SK-N-SH (cell line): Measurements from ENCODE around the gene CD59. TPM values are rescaled to one million over a fixed set of nuclear protein-coding genes. Genes with fewer than 3 reads are reported as not detected.

ENCODE experiments used
- CTCF ChIA-PET: fragments of 300-600, 350-600 bp; formaldehyde crosslinking; extraction: SDS; loops from one replicate; lab custom pipeline; 2021; lab: Yijun Ruan, JAX
- POLR2A ChIA-PET: fragments of 350-600 bp; sonication (Branson Sonifier 250); formaldehyde crosslinking; extraction: SDS; loops from one replicate; lab custom pipeline; 2020; ENCODE audit warnings: antibody characterized with exemption, inconsistent platforms; lab: Yijun Ruan, JAX
- DNase-seq: peaks from one replicate; pipeline ENCODE4 v3.0.0; 2012
- H2AFZ ChIP-seq: fragments of 200-600 bp; sonication (generic); 2 replicates; pipeline ENCODE4 v1.8.1; 2016; ENCODE audit warnings: antibody characterized with exemption, mild to moderate bottlenecking, low read depth
- H3F3A ChIP-seq: fragments of 200-600 bp; sonication (generic); replicated peaks from 2 replicates; pipeline ENCODE3; 2016; ENCODE audit warnings: antibody characterized with exemption, mild to moderate bottlenecking; ENCODE audit not compliant: insufficient read depth
- H3K27ac ChIP-seq, 2 experiments: fragments of 200-500 bp in 1 of 2; fragments of 200-600 bp in 1 of 2; sonication (Bioruptor generic) in 1 of 2; sonication (generic), shearing (Covaris generic) in 1 of 2; 2 replicates each; pipeline versions ENCODE4 v1.5.1 to v1.6.1; 2014 to 2016; ENCODE audit warnings: low read depth in 2 of 2, inconsistent platforms in 1 of 2, low read length in 1 of 2, mild to moderate bottlenecking in 1 of 2, mixed read lengths in 1 of 2
- H3K27me3 ChIP-seq: fragments of 200-600 bp; sonication (generic), shearing (Covaris generic); 2 replicates; pipeline ENCODE4 v1.6.1; 2016; ENCODE audit warnings: mixed run types; ENCODE audit not compliant: insufficient read depth
- H3K36me3 ChIP-seq, 2 experiments: fragments of 200-500 bp in 1 of 2; fragments of 200-600 bp in 1 of 2; sonication (Bioruptor generic) in 1 of 2; sonication (generic) in 1 of 2; replicated peaks in 1 of 2; 2 replicates each; pipeline versions ENCODE3 to v1.5.1; 2014 to 2016; ENCODE audit warnings: low read length in 1 of 2, mild to moderate bottlenecking in 1 of 2; ENCODE audit not compliant: insufficient read depth in 2 of 2, control insufficient read depth in 1 of 2
- H3K4me1 ChIP-seq, 2 experiments: fragments of 200-500 bp in 1 of 2; fragments of 200-600 bp in 1 of 2; sonication (Bioruptor generic) in 1 of 2; sonication (generic), shearing (Covaris generic) in 1 of 2; 2 replicates each; pipeline versions ENCODE4 v1.5.1 to v1.6.1; 2014 to 2016; ENCODE audit warnings: low read depth in 1 of 2, low read length in 1 of 2, mixed run types in 1 of 2; ENCODE audit not compliant: insufficient read depth in 2 of 2, control insufficient read depth in 1 of 2
- H3K4me2 ChIP-seq: fragments of 200-600 bp; sonication (generic), shearing (Covaris generic); 2 replicates; pipeline ENCODE4 v1.6.1; 2017; ENCODE audit warnings: mixed run types
- H3K4me3 ChIP-seq, 2 experiments: fragments of 200-500 bp in 1 of 2; fragments of 200-600 bp in 1 of 2; sonication (Bioruptor generic) in 1 of 2; sonication (generic), shearing (Covaris generic) in 1 of 2; 2 replicates each; pipeline versions ENCODE4 v1.5.1 to v1.8.1; 2014 to 2016; ENCODE audit warnings: low read depth in 2 of 2, inconsistent platforms in 1 of 2, low read length in 1 of 2, mild to moderate bottlenecking in 1 of 2, mixed read lengths in 1 of 2, moderate library complexity in 1 of 2
- H3K79me2 ChIP-seq: fragments of 200-600 bp; sonication (generic); 2 replicates; pipeline ENCODE4 v1.8.1; 2017; ENCODE audit warnings: mild to moderate bottlenecking; ENCODE audit not compliant: insufficient read depth
- H3K9ac ChIP-seq: fragments of 200-600 bp; sonication (generic); 2 replicates; pipeline ENCODE4 v1.6.1; 2017; ENCODE audit warnings: mixed run types
- H3K9me2 ChIP-seq: fragments of 200-600 bp; sonication (generic); 2 replicates; pipeline ENCODE4 v1.6.1; 2017; ENCODE audit warnings: mixed run types
- H3K9me3 ChIP-seq: fragments of 200-600 bp; sonication (generic); 2 replicates; pipeline ENCODE4 v1.6.1; 2017; ENCODE audit warnings: mixed run types, mild to moderate bottlenecking, moderate library complexity
- H4K20me1 ChIP-seq: fragments of 200-600 bp; sonication (generic); 2 replicates; pipeline ENCODE4 v1.6.1; 2017; ENCODE audit warnings: mild to moderate bottlenecking, mixed run types; ENCODE audit not compliant: insufficient read depth
- EP300 ChIP-seq, 2 experiments: IDR thresholded peaks; 2 replicates each; pipeline versions ENCODE4 v1.4.0 to v1.6.1; 2012; ENCODE audit warnings: borderline replicate concordance in 1 of 2, low read depth in 1 of 2, low read length in 1 of 2
- FOXJ3 ChIP-seq: sonication (generic); formaldehyde crosslinking; IDR thresholded peaks from 2 replicates; pipeline ENCODE4 v1.5.1; 2020; ENCODE audit warnings: mild to moderate bottlenecking, missing genetic modification reagents
- GABPA ChIP-seq: IDR thresholded peaks from 2 replicates; pipeline ENCODE4 v1.4.0; 2012; ENCODE audit warnings: low read depth, mild to moderate bottlenecking
- GATA2 ChIP-seq: sonication (generic); formaldehyde crosslinking; IDR thresholded peaks from 2 replicates; pipeline ENCODE4 v1.5.0; 2020; ENCODE audit warnings: mild to moderate bottlenecking, missing genetic modification reagents
- RFX5 ChIP-seq: IDR thresholded peaks from 2 replicates; pipeline ENCODE4 v1.6.1; 2012; ENCODE audit warnings: mild to moderate bottlenecking, improper control_type of control experiment, low read length
- SIN3A ChIP-seq: IDR thresholded peaks from 2 replicates; pipeline ENCODE4 v1.6.1; 2012; ENCODE audit warnings: low read depth, mild to moderate bottlenecking, low read length, moderate library complexity, borderline replicate concordance
- TEAD4 ChIP-seq: IDR thresholded peaks from 2 replicates; pipeline ENCODE4 v1.4.0; 2012; ENCODE audit warnings: mild to moderate bottlenecking, borderline replicate concordance; ENCODE audit not compliant: insufficient read depth
- YY1 ChIP-seq: IDR thresholded peaks from 2 replicates; pipeline ENCODE4 v1.4.0; 2012; ENCODE audit warnings: low read depth, mild to moderate bottlenecking
- WGBS: methylation state at CpG from one replicate; pipeline ENCODE4 v1.1.6; 2017; ENCODE audit warnings: low lambda C conversion rate; 5-methylcytosine and 5-hydroxymethylcytosine counted together
- polyA plus RNA-seq, 3 experiments: library from polyadenylated mRNA; depleted of rRNA; stranded (reverse); fragments of >200 nt; gene quantifications; 2 replicates each; pipeline ENCODE4 v1.2.3, GENCODE V29; 2012
- TF ChIP-seq, protein P1 (sequence below): IDR thresholded peaks from 2 replicates; pipeline ENCODE4 v1.6.1; 2012; ENCODE audit warnings: mild to moderate bottlenecking, low read depth, low read length, moderate library complexity
- TF ChIP-seq, protein P2 (sequence below): IDR thresholded peaks from 2 replicates; pipeline ENCODE4 v1.4.0; 2012; ENCODE audit warnings: low read depth, borderline replicate concordance

Gene CD59
- polyA plus RNA-seq, 1 of the 3 experiments (the other 2 are of a cell fraction): 616 TPM

GRCh38 chr11:33772300-33772699, 36.1 kb upstream of the CD59 start (continued):
- TF ChIP-seq, protein P1, sequence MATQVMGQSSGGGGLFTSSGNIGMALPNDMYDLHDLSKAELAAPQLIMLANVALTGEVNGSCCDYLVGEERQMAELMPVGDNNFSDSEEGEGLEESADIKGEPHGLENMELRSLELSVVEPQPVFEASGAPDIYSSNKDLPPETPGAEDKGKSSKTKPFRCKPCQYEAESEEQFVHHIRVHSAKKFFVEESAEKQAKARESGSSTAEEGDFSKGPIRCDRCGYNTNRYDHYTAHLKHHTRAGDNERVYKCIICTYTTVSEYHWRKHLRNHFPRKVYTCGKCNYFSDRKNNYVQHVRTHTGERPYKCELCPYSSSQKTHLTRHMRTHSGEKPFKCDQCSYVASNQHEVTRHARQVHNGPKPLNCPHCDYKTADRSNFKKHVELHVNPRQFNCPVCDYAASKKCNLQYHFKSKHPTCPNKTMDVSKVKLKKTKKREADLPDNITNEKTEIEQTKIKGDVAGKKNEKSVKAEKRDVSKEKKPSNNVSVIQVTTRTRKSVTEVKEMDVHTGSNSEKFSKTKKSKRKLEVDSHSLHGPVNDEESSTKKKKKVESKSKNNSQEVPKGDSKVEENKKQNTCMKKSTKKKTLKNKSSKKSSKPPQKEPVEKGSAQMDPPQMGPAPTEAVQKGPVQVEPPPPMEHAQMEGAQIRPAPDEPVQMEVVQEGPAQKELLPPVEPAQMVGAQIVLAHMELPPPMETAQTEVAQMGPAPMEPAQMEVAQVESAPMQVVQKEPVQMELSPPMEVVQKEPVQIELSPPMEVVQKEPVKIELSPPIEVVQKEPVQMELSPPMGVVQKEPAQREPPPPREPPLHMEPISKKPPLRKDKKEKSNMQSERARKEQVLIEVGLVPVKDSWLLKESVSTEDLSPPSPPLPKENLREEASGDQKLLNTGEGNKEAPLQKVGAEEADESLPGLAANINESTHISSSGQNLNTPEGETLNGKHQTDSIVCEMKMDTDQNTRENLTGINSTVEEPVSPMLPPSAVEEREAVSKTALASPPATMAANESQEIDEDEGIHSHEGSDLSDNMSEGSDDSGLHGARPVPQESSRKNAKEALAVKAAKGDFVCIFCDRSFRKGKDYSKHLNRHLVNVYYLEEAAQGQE: no peak
- no peak for TF ChIP-seq SIN3A

GRCh38 chr11:33770236-33770635, 34.0 kb upstream of the CD59 start:
- Histone ChIP-seq H4K20me1 (peaks cover 8% of the 10 kb centered on the region), H3K9me3 (no peaks in the 10 kb centered on the region), H3K27ac (no peak overlapping the region), H3K36me3 (peaks cover 24 to 43% of the 10 kb centered on the region in 2 experiments), H3K27me3 (no peaks in the 10 kb centered on the region), H3K9me2 (no peaks in the 10 kb centered on the region), H3K4me2 (no peak overlapping the region)
- TF ChIP-seq RFX5 (no peak), TEAD4 (no peak), FOXJ3 (CRISPR knock-in tag) (no peak), GABPA (no peak), EP300 (IDR thresholded peaks at IDR 0.05; ENCODE audit: borderline replicate concordance in 1 of 2, low read depth in 1 of 2, low read length in 1 of 2) (no peak), GATA2 (CRISPR knock-in tag) (no peak), YY1 (no peak)
- TF ChIP-seq, protein P2, sequence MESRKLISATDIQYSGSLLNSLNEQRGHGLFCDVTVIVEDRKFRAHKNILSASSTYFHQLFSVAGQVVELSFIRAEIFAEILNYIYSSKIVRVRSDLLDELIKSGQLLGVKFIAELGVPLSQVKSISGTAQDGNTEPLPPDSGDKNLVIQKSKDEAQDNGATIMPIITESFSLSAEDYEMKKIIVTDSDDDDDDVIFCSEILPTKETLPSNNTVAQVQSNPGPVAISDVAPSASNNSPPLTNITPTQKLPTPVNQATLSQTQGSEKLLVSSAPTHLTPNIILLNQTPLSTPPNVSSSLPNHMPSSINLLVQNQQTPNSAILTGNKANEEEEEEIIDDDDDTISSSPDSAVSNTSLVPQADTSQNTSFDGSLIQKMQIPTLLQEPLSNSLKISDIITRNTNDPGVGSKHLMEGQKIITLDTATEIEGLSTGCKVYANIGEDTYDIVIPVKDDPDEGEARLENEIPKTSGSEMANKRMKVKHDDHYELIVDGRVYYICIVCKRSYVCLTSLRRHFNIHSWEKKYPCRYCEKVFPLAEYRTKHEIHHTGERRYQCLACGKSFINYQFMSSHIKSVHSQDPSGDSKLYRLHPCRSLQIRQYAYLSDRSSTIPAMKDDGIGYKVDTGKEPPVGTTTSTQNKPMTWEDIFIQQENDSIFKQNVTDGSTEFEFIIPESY: no peak
- TF ChIP-seq, all 33 proteins: peak for 0
- Histone ChIP-seq H3K4me1 (peaks cover 13 to 15% of the 10 kb centered on the region in 2 experiments; a peak in 3 of 4 replicates), H3K9ac (no peak overlapping the region), H3F3A (no peaks in the 10 kb centered on the region), H3K4me3 (no peak overlapping the region), H2AFZ (no peak overlapping the region), H3K79me2 (peaks cover 40% of the 10 kb centered on the region)
- CTCF ChIA-PET: interaction anchor here (0.8 to 1.6 kb wide), 3 partner anchors 17 to 38 kb away, joined by 3 to 5 read pairs (median 3); no protein-coding TSS in a partner anchor
- no peak for DNase-seq
- 93% methylated on average over 2 of the region's 2 CpGs for WGBS
- POLR2A ChIA-PET: no interaction called here
